Pancreas (tissue), 10 donors: ENCODE results near the gene RCBTB2. TPM values are rescaled to one million over a fixed set of nuclear protein-coding genes. Genes with fewer than 3 reads are reported as not detected.
A peak's percentile ranks its signal among the peaks of the same experiment; 100 is the strongest.

Source experiments
- ATAC-seq, 4 donors: fragments of 200-7000 bp; cut with Tn5 transposase; one replicate each; pipeline versions ENCODE4 v1.8.0 to v1.9.1; 2020; ENCODE audit warnings: mild to moderate bottlenecking in 4 of 4, moderate library complexity in 4 of 4
- DNase-seq, 6 donors: peaks; one replicate each; pipeline ENCODE4 v3.0.0-alpha.2; 2020
- FAIRE-seq: peaks from 2 replicates; lab custom pipeline; 2012; peaks lifted over from hg19 to GRCh38; lab: Jason Lieb, UNC
- H3K27ac ChIP-seq, 4 donors: fragments of 200-600 bp; sonication (generic); 1 replicate in 3 of 4; 2 replicates in 1 of 4; pipeline versions ENCODE4 v1.5.0 to v1.8.0; 2020
- H3K27me3 ChIP-seq, 4 donors: fragments of 200-600 bp; one replicate each; pipeline ENCODE4 v1.8.0; 2021
- H3K36me3 ChIP-seq, 3 donors: fragments of 200-600 bp; sonication (generic) in 1 of 3; one replicate each; pipeline versions ENCODE4 v1.5.0 to v1.8.0; 2020 to 2021
- H3K4me1 ChIP-seq, 3 donors: fragments of 200-600 bp; one replicate each; pipeline ENCODE4 v1.8.0; 2021
- H3K4me3 ChIP-seq, 4 donors: fragments of 200-600 bp; sonication (generic) in 2 of 4; one replicate each; pipeline versions ENCODE4 v1.5.0 to v1.8.0; 2020 to 2021
- H3K9me3 ChIP-seq, 4 donors: fragments of 200-600 bp; one replicate each; pipeline ENCODE4 v1.8.0; 2021
- CTCF ChIP-seq, 4 donors: fragments of 200-600 bp; sonication (generic) in 3 of 4; IDR thresholded peaks; one replicate each; pipeline versions ENCODE4 v1.5.0 to v1.8.0; 2021; ENCODE audit warnings: antibody characterized with exemption in 4 of 4
- WGBS, 2 donors: extraction: QIAGEN DNeasy Blood & Tissue Kit; methylation state at CpG; one replicate each; pipeline ENCODE4 v1.1.7; 2013; 5-methylcytosine and 5-hydroxymethylcytosine counted together
- intact Hi-C, 3 donors: fragments of 100-400 bp; cut with DNase I; formaldehyde crosslinking; loops; one replicate each; pipeline versions ENCODE4 v1.11.1 to v1.14.2; 2022
- polyA plus RNA-seq, 2 donors: library from polyadenylated mRNA; stranded (reverse); fragments of 200-250 nt; gene quantifications; one replicate each; pipeline ENCODE4 v1.2.3, GENCODE V29; 2013
- total RNA-seq, 6 donors: library from RNA; stranded (reverse); fragmentation: NEBNext Ultra II Directional in 4 of 6; extraction: Animal tissue kit (Norgen Biotek cat#: 25700) in 4 of 6; gene quantifications; one replicate each; pipeline versions ENCODE4 v1.2.1 to v1.2.4, GENCODE V29; 2021 to 2023
- donor health status: healthy with polysubstance abuse.
- donor health status: DM: no; HTN: no; CAD: no; lungs with moderate emphysema.
- donor health status: DM: no; HTN: no; CAD: no.
- donor health status: control.
- donor health status: control.
- donor health status: Bipolar disorder and iron deficiency.
- donor health status: DM: yes; HTN: yes; CAD: no.
- donor health status: DM: no; HTN: no; CAD: no.
- donor health status: DM: no; HTN: no; CAD: no.
- donor health status: DM: yes; HTN: yes; CAD: no.

Gene RCBTB2
- total and polyA plus RNA-seq, 8 donors = 2.7 to 9.7 (median 4.9) TPM

GRCh38 chr13:48563626-48564025 lies 30.7 kb upstream of the RCBTB2 start:
- no peaks in the 10 kb centered on the region for H3K36me3 ChIP-seq
- H3K4me3 ChIP-seq = no peak overlapping the region
- DNase-seq (no peak), ATAC-seq (no peak), FAIRE-seq (no peak)
- H3K9me3 ChIP-seq = no peaks in the 10 kb centered on the region
- H3K27me3 ChIP-seq = no peaks in the 10 kb centered on the region
- TF ChIP-seq CTCF (IDR thresholded peaks at IDR 0.05) = no peak
- H3K27ac ChIP-seq = no peak overlapping the region
- intact Hi-C loops = no loop called here
- H3K4me1 ChIP-seq = no peaks in the 10 kb centered on the region

GRCh38 chr13:48562296-48563066 lies 29.6 kb upstream of the RCBTB2 start:
- no peak for DNase-seq
- no peak for TF ChIP-seq CTCF (IDR thresholded peaks at IDR 0.05)
- no peak for FAIRE-seq
- peak in 3 of 4 donors; percentile 19 to 62 (median 60) for ATAC-seq
- H3K36me3 ChIP-seq = no peaks in the 10 kb centered on the region
- H3K27ac ChIP-seq = no peak overlapping the region
- intact Hi-C loops = no loop called here
- WGBS, 2 donors = 86% methylated on average over 4 of the region's 4 CpGs
- no peaks in the 10 kb centered on the region for H3K4me1 ChIP-seq
- H3K4me3 ChIP-seq = no peak overlapping the region
- H3K9me3 ChIP-seq = no peaks in the 10 kb centered on the region
- no peaks in the 10 kb centered on the region for H3K27me3 ChIP-seq

- Histone ChIP-seq H3K27me3 (no peaks in the 10 kb centered on the region), H3K9me3 (no peaks in the 10 kb centered on the region), H3K36me3 (no peaks in the 10 kb centered on the region), H3K27ac (no peak overlapping the region), H3K4me3 (no peak overlapping the region), H3K4me1 (no peaks in the 10 kb centered on the region)
- intact Hi-C loops = no loop called here
- ATAC-seq (peak in 2 of 4 donors; percentile 31 to 37), FAIRE-seq (no peak), DNase-seq (no peak)
- TF ChIP-seq CTCF (IDR thresholded peaks at IDR 0.05) = no peak
- 88 to 90% methylated on average over 1 of the region's 1 CpG for WGBS, 2 donors
Observed at GRCh38 chr13:48561466-48562235, 28.8 kb upstream of the RCBTB2 start.

- Histone ChIP-seq H3K4me3 (no peak overlapping the region), H3K27ac (no peak overlapping the region), H3K36me3 (no peaks in the 10 kb centered on the region), H3K9me3 (no peaks in the 10 kb centered on the region), H3K27me3 (no peaks in the 10 kb centered on the region), H3K4me1 (no peaks in the 10 kb centered on the region)
- intact Hi-C loops = no loop called here
- TF ChIP-seq CTCF (IDR thresholded peaks at IDR 0.05) = no peak
- DNase-seq (no peak), FAIRE-seq (no peak), ATAC-seq (no peak)
- WGBS, 2 donors = 77 to 88% methylated on average over 9 of the region's 9 CpGs
Observed at GRCh38 chr13:48560657-48561337, 27.9 kb upstream of the RCBTB2 start.
